Endodermal cell (in vitro differentiated cells): ENCODE results near the gene UEVLD. TPM values are rescaled to one million over a fixed set of nuclear protein-coding genes. Genes with fewer than 3 reads are reported as not detected.

Source experiments
- DNase-seq: peaks from one replicate; pipeline ENCODE4 v3.0.0-alpha.2; 2017
- H3K27ac ChIP-seq: 2 replicates; pipeline ENCODE4 v1.5.1; 2013; ENCODE audit warnings: mild to moderate bottlenecking, low read depth, low read length, moderate library complexity
- H3K27me3 ChIP-seq: 2 replicates; pipeline ENCODE4 v1.6.1; 2013; ENCODE audit warnings: mild to moderate bottlenecking, low read length, moderate library complexity; ENCODE audit not compliant: insufficient read depth, control insufficient read depth, poor library complexity, severe bottlenecking
- H3K36me3 ChIP-seq: 2 replicates; pipeline ENCODE4 v1.7.0; 2013; ENCODE audit warnings: mild to moderate bottlenecking, low read length, moderate library complexity; ENCODE audit not compliant: control insufficient read depth, insufficient read depth
- H3K4me1 ChIP-seq: one replicate; pipeline ENCODE4 v1.7.0; 2013; ENCODE audit warnings: low read length; ENCODE audit not compliant: control insufficient read depth, insufficient read depth
- H3K4me3 ChIP-seq: 2 replicates; pipeline ENCODE4 v1.5.1; 2013; ENCODE audit warnings: mild to moderate bottlenecking, low read length, moderate library complexity
- H3K9ac ChIP-seq: 2 replicates; pipeline ENCODE4 v1.6.1; 2013; ENCODE audit warnings: mild to moderate bottlenecking, low read length, moderate library complexity; ENCODE audit not compliant: poor library complexity, severe bottlenecking; ENCODE audit errors: extremely low read depth
- H3K9me3 ChIP-seq: 2 replicates; pipeline ENCODE4 v1.6.1; 2013; ENCODE audit warnings: mild to moderate bottlenecking, low read length, moderate library complexity; ENCODE audit not compliant: control insufficient read depth
- H3K27ac Mint-ChIP-seq: 2 replicates; pipeline ENCODE4 v1.8.0; 2020; ENCODE audit warnings: mixed read lengths
- H3K27me3 Mint-ChIP-seq: 2 replicates; pipeline ENCODE4 v1.8.0; 2021; ENCODE audit warnings: mild to moderate bottlenecking, mixed read lengths; ENCODE audit not compliant: insufficient read depth
- H3K36me3 Mint-ChIP-seq: 2 replicates; pipeline ENCODE4 v1.8.0; 2020; ENCODE audit warnings: low read depth, mixed read lengths
- H3K4me1 Mint-ChIP-seq: 2 replicates; pipeline ENCODE4 v1.8.0; 2020; ENCODE audit warnings: mixed read lengths
- H3K4me3 Mint-ChIP-seq: 2 replicates; pipeline ENCODE4 v1.8.0; 2020; ENCODE audit warnings: mild to moderate bottlenecking, moderate library complexity, mixed read lengths
- H3K9me3 Mint-ChIP-seq: 2 replicates; pipeline ENCODE4 v1.8.0; 2020; ENCODE audit warnings: mild to moderate bottlenecking, mixed read lengths
- WGBS, 2 experiments: methylation state at CpG; one replicate each; pipeline versions ENCODE4 v1.1.5 to v1.1.7; 2013; ENCODE audit warnings: missing lambda C conversion rate in 2 of 2, mixed read lengths in 1 of 2; ENCODE audit not compliant: insufficient coverage in 1 of 2, insufficient read length in 1 of 2; 5-methylcytosine and 5-hydroxymethylcytosine counted together
- total RNA-seq, 2 donors: library from RNA; stranded (reverse); fragmentation: NEBNext Ultra II Directional in 1 of 2; extraction: Animal tissue kit (Norgen Biotek cat#: 25700) in 1 of 2; gene quantifications; 2 replicates in 1 of 2; 3 replicates in 1 of 2; pipeline ENCODE4 v1.2.1, GENCODE V29; 2021
- TF ChIP-seq, protein P1 (sequence below): fragments of 200-600 bp; sonication (generic); conservative IDR thresholded peaks from 2 replicates; pipeline ENCODE4 v1.5.0; 2021; ENCODE audit warnings: antibody characterized with exemption, mild to moderate bottlenecking

UEVLD gene
- total RNA-seq, 2 donors from 2014 or later, result 14.4 to 15.0 TPM

DNA sequence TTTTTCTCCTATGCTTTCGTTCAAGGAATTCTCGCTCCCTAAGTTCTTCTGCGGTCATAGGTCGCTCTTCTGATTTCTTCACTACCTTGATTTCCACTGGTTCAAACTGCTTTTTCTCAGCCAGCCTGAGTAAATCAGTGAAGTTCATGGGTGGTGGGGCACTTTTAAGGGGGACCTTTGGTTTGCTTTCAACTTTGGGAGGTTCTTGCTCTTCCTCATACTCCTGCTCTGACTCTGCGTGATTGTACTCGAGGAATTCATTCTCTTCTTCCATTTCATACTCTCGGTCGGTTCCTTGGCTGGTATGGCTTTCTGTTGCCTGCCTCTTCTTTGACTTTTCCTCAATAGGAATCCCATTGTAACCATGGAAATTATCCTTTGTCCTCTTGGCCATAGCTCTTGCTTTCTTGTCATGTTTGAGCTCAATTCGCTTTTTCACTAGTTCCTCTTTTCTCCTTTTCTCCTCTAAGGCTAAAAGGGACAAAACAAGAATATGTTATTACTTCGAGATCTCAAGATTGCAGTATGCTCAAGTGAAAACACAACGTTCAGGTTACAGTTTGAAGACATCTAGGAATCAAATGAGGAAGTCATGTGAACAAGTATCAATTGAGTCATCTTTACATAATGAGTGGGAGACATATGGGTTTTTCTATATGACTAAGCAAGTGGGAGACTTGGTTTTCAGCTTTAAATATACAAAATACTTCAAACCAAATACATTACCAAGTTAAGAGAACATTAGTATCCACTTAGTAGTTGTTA, 27.3 kb upstream of the UEVLD start:
- Mint-ChIP-seq H3K9me3 (no peaks in the 10 kb centered on the region), H3K36me3 (peaks cover 39% of the 10 kb centered on the region), H3K4me3 (no peak overlapping the region), H3K27ac (no peak overlapping the region), H3K4me1 (no peaks in the 10 kb centered on the region), H3K27me3 (no peaks in the 10 kb centered on the region)
- DNase-seq, result no peak
- no peak overlapping the region for H3K27ac ChIP-seq
- H3K4me1 ChIP-seq, result no peaks in the 10 kb centered on the region
- peaks cover 59% of the 10 kb centered on the region for H3K36me3 ChIP-seq
- TF ChIP-seq, protein P1, sequence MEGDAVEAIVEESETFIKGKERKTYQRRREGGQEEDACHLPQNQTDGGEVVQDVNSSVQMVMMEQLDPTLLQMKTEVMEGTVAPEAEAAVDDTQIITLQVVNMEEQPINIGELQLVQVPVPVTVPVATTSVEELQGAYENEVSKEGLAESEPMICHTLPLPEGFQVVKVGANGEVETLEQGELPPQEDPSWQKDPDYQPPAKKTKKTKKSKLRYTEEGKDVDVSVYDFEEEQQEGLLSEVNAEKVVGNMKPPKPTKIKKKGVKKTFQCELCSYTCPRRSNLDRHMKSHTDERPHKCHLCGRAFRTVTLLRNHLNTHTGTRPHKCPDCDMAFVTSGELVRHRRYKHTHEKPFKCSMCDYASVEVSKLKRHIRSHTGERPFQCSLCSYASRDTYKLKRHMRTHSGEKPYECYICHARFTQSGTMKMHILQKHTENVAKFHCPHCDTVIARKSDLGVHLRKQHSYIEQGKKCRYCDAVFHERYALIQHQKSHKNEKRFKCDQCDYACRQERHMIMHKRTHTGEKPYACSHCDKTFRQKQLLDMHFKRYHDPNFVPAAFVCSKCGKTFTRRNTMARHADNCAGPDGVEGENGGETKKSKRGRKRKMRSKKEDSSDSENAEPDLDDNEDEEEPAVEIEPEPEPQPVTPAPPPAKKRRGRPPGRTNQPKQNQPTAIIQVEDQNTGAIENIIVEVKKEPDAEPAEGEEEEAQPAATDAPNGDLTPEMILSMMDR, result no peak
- 93 to 95% methylated on average over 11 of the region's 11 CpGs for WGBS, 2 experiments
- H3K9ac ChIP-seq, result no peak overlapping the region
- H3K4me3 ChIP-seq, result no peak overlapping the region
- H3K9me3 ChIP-seq, result no peaks in the 10 kb centered on the region
- H3K27me3 ChIP-seq, result no peaks in the 10 kb centered on the region

DNA sequence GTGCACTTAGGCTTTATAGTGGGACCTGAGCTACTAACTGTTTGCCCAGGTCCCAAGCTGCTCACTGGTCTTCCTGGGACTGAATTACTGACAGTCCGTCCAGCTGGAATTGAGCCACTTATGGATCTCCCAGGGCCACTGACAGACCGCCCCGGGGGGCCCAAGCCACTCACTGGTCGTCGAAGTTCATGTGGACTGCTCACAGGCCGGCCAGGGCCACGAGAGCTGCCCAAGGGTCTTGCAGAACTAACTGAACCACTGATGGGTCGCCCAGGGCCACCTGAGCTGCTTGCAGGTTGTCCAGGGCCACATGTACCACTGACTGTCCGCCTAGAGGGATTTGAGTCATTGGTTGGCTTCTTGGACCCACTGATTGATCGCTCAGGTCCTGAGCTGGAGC, 26.1 kb upstream of the UEVLD start:
- H3K9me3 ChIP-seq, result no peaks in the 10 kb centered on the region
- DNase-seq, result no peak
- no peak overlapping the region for H3K4me3 ChIP-seq
- no peak overlapping the region for H3K9ac ChIP-seq
- Mint-ChIP-seq H3K4me3 (no peak overlapping the region), H3K27me3 (no peaks in the 10 kb centered on the region), H3K27ac (no peak overlapping the region), H3K9me3 (no peaks in the 10 kb centered on the region), H3K36me3 (peaks cover 46% of the 10 kb centered on the region), H3K4me1 (no peaks in the 10 kb centered on the region)
- no peaks in the 10 kb centered on the region for H3K27me3 ChIP-seq
- no peaks in the 10 kb centered on the region for H3K4me1 ChIP-seq
- 87 to 92% methylated on average over 10 of the region's 10 CpGs for WGBS, 2 experiments
- H3K36me3 ChIP-seq, result peaks cover 69% of the 10 kb centered on the region
- TF ChIP-seq, protein P1, result no peak
- H3K27ac ChIP-seq, result no peak overlapping the region

DNA sequence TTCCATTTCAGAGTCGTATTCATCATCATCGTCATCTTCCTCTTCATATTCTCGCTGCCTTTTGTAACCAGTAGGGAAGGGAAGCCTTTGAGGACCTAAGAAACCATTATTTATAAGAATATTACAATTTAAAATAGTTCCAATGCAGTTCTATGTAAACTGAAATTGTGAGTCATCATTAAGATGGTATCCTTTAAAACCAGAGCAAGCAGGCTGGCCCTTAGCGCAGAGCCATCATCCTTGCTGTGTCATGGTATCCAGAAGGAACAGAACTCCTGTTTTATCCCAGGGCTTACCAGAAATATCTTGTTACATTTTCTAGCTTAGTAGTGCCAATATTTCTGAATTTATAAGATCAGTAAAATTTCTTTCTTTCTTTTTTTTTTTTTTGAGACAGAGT, 23.9 kb upstream of the UEVLD start:
- Histone ChIP-seq H3K4me1 (no peaks in the 10 kb centered on the region), H3K27ac (no peak overlapping the region), H3K27me3 (no peaks in the 10 kb centered on the region), H3K9ac (no peak overlapping the region), H3K36me3 (peaks cover 86% of the 10 kb centered on the region), H3K4me3 (no peak overlapping the region), H3K9me3 (no peaks in the 10 kb centered on the region)
- H3K27ac Mint-ChIP-seq, result no peak overlapping the region
- 81% methylated on average over 4 of the region's 4 CpGs; no CpG with 5 or more reads in 1 of the 2 experiments for WGBS, 2 experiments
- no peaks in the 10 kb centered on the region for H3K9me3 Mint-ChIP-seq
- no peaks in the 10 kb centered on the region for H3K4me1 Mint-ChIP-seq
- H3K4me3 Mint-ChIP-seq, result no peak overlapping the region
- TF ChIP-seq, protein P1, result no peak
- H3K27me3 Mint-ChIP-seq, result no peaks in the 10 kb centered on the region
- peaks cover 60% of the 10 kb centered on the region for H3K36me3 Mint-ChIP-seq
- no peak for DNase-seq
